Osteoblast (primary cell): ENCODE measurements around the gene IL12A. TPM values are rescaled to one million over a fixed set of nuclear protein-coding genes. Genes with fewer than 3 reads are reported as not detected.
A peak's percentile ranks its signal among the peaks of the same experiment; 100 is the strongest.

ENCODE experiments used
- DNase-seq: peaks from one replicate; pipeline ENCODE4 v3.0.0; 2011; ENCODE audit warnings: low spot score, mixed read lengths; ENCODE audit not compliant: insufficient read length; ENCODE audit errors: missing footprints
- H2AFZ ChIP-seq: 2 replicates; pipeline ENCODE4 v1.6.0; 2011; ENCODE audit warnings: mild to moderate bottlenecking, low read length
- H3K27ac ChIP-seq: 2 replicates; pipeline ENCODE4 v1.5.1; 2011; ENCODE audit warnings: mild to moderate bottlenecking, low read depth, low read length, moderate library complexity
- H3K27me3 ChIP-seq: 2 replicates; pipeline ENCODE4 v1.6.0; 2012; ENCODE audit warnings: mild to moderate bottlenecking, control low read depth, inconsistent platforms, low read length, moderate library complexity; ENCODE audit not compliant: insufficient read depth
- H3K36me3 ChIP-seq: 2 replicates; pipeline ENCODE4 v1.5.1; 2011; ENCODE audit warnings: mild to moderate bottlenecking, low read length, control low read depth, moderate library complexity; ENCODE audit not compliant: insufficient read depth
- H3K4me1 ChIP-seq: 2 replicates; pipeline ENCODE4 v1.5.1; 2011; ENCODE audit warnings: mild to moderate bottlenecking, low read length, control low read depth, moderate library complexity; ENCODE audit not compliant: insufficient read depth
- H3K4me2 ChIP-seq: 2 replicates; pipeline ENCODE4 v1.6.0; 2011; ENCODE audit warnings: mild to moderate bottlenecking, low read length; ENCODE audit not compliant: insufficient read depth
- H3K4me3 ChIP-seq: fragments of 200-600 bp; sonication (generic); 3 replicates; pipeline ENCODE4 v1.5.1; 2012; ENCODE audit warnings: mild to moderate bottlenecking, low read length, inconsistent platforms; ENCODE audit not compliant: insufficient read depth
- H3K79me2 ChIP-seq: 2 replicates; pipeline ENCODE4 v1.6.0; 2012; ENCODE audit warnings: mild to moderate bottlenecking, low read length, control low read depth, inconsistent platforms; ENCODE audit not compliant: insufficient read depth
- H3K9me3 ChIP-seq: 2 replicates; pipeline ENCODE4 v1.5.1; 2011; ENCODE audit warnings: low read depth, low read length, control low read depth
- H4K20me1 ChIP-seq: 2 replicates; pipeline ENCODE4 v1.6.0; 2012; ENCODE audit warnings: mild to moderate bottlenecking, low read length, control low read depth; ENCODE audit not compliant: insufficient read depth
- CTCF ChIP-seq: IDR thresholded peaks from 2 replicates; pipeline ENCODE4 v1.5.1; 2011; ENCODE audit warnings: mild to moderate bottlenecking, low read depth, low read length, moderate library complexity; ENCODE audit errors: extremely low read depth
- total RNA-seq: library from RNA; depleted of rRNA; stranded (reverse); fragments of >200 nt; gene quantifications from 2 replicates; pipeline ENCODE4 v1.2.3, GENCODE V29; 2012

Gene IL12A
- total RNA-seq, 1 donor, result 4.7 TPM

GRCh38 chr3:160009525-160009924, 20.9 kb downstream of the IL12A start:
- no peak for DNase-seq
- no peak overlapping the region for H2AFZ ChIP-seq
- H4K20me1 ChIP-seq, result no peaks in the 10 kb centered on the region
- H3K4me3 ChIP-seq, result no peak overlapping the region
- no peak overlapping the region for H3K27ac ChIP-seq
- TF ChIP-seq CTCF, result no peak
- H3K27me3 ChIP-seq, result no peaks in the 10 kb centered on the region
- no peaks in the 10 kb centered on the region for H3K36me3 ChIP-seq
- H3K79me2 ChIP-seq, result no peaks in the 10 kb centered on the region
- peaks cover 7% of the 10 kb centered on the region for H3K4me1 ChIP-seq
- no peaks in the 10 kb centered on the region for H3K9me3 ChIP-seq
- no peak overlapping the region for H3K4me2 ChIP-seq

- H3K27ac ChIP-seq, result no peak overlapping the region
- no peaks in the 10 kb centered on the region for H4K20me1 ChIP-seq
- H3K4me3 ChIP-seq, result no peak overlapping the region
- TF ChIP-seq CTCF, result no peak
- no peak for DNase-seq
- H3K4me2 ChIP-seq, result no peak overlapping the region
- H3K79me2 ChIP-seq, result no peaks in the 10 kb centered on the region
- H3K36me3 ChIP-seq, result no peaks in the 10 kb centered on the region
- no peaks in the 10 kb centered on the region for H3K9me3 ChIP-seq
- peaks cover 7% of the 10 kb centered on the region for H3K4me1 ChIP-seq
- no peak overlapping the region for H2AFZ ChIP-seq
- no peaks in the 10 kb centered on the region for H3K27me3 ChIP-seq
Measured at GRCh38 chr3:160010578-160010977, 21.9 kb downstream of the IL12A start.

GRCh38 chr3:160012108-160012507, 23.5 kb downstream of the IL12A start:
- Histone ChIP-seq H3K36me3 (no peaks in the 10 kb centered on the region), H3K4me1 (peaks cover 4% of the 10 kb centered on the region), H3K4me2 (peak overlapping the region; percentile 13), H3K4me3 (no peak overlapping the region), H4K20me1 (no peaks in the 10 kb centered on the region), H2AFZ (peak overlapping the region; percentile 20), H3K9me3 (no peaks in the 10 kb centered on the region), H3K27ac (no peak overlapping the region), H3K27me3 (no peaks in the 10 kb centered on the region), H3K79me2 (no peaks in the 10 kb centered on the region)
- DNase-seq, result no peak
- no peak for TF ChIP-seq CTCF

- Histone ChIP-seq H3K9me3 (no peaks in the 10 kb centered on the region), H3K4me3 (no peak overlapping the region), H2AFZ (no peak overlapping the region), H3K27me3 (peaks cover 4% of the 10 kb centered on the region), H3K36me3 (no peaks in the 10 kb centered on the region), H3K4me2 (no peak overlapping the region), H3K27ac (no peak overlapping the region), H4K20me1 (no peaks in the 10 kb centered on the region), H3K79me2 (no peaks in the 10 kb centered on the region), H3K4me1 (peaks cover 3% of the 10 kb centered on the region)
- no peak for DNase-seq
- no peak for TF ChIP-seq CTCF
Measured at GRCh38 chr3:160016972-160017371, 28.3 kb downstream of the IL12A start.
